ENCODE measurements around the gene ADI1.

The ADI1 gene

DNA sequence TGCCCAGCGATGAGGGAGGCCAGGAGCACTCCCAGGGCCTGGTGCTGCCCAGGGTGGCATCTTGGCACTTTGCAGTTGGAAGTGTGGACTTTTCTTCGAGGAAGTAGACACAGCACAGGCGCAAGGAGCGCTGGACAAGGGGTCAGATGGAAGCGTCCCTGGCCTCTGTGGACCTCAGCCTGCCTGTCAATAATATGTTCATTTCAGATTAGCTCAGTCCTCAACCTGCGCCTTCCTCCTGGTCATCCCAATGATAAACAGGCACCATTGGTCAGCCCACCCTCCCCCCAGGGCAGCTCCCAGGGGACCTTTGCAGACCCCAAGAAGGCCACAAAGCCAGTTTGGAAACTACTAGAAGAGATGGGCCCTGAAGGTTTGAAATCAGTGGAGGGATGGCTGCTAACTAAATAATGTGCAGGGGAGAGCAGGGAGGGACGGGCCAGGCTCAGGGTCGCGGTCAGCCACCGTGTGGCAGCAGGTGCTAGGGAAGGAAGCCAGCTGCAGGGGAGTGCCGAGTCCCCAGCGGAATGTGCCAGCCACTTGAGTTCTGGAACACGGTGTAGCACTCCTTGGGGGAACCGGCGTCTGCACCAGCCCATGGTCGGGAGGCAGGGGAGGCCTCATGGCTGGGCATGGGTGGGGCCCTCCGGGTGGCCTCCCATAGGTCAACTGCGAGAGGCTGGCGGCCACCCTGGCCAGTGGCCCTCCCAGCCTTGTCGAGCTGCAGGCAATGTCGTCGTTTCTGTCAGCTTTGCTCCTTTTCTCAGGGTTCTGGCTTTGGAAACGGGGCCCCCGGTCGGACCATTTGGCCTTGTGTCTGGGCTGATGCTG lies 59.9 kb downstream of the ADI1 start:
- no peaks in the 10 kb centered on the region for H3K9me2 ChIP-seq (ENCODE audit: low read depth, low read length)
- TF ChIP-seq, protein P1, sequence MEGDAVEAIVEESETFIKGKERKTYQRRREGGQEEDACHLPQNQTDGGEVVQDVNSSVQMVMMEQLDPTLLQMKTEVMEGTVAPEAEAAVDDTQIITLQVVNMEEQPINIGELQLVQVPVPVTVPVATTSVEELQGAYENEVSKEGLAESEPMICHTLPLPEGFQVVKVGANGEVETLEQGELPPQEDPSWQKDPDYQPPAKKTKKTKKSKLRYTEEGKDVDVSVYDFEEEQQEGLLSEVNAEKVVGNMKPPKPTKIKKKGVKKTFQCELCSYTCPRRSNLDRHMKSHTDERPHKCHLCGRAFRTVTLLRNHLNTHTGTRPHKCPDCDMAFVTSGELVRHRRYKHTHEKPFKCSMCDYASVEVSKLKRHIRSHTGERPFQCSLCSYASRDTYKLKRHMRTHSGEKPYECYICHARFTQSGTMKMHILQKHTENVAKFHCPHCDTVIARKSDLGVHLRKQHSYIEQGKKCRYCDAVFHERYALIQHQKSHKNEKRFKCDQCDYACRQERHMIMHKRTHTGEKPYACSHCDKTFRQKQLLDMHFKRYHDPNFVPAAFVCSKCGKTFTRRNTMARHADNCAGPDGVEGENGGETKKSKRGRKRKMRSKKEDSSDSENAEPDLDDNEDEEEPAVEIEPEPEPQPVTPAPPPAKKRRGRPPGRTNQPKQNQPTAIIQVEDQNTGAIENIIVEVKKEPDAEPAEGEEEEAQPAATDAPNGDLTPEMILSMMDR (IDR thresholded peaks at IDR 0.05; ENCODE audit: low read length) = no peak
- no peak for TF ChIP-seq EZH2 (IDR thresholded peaks at IDR 0.05; ENCODE audit: borderline replicate concordance, low read length)
- H4K20me1 ChIP-seq (ENCODE audit: insufficient read depth, low read length) = no peaks in the 10 kb centered on the region
- H3K4me1 ChIP-seq (ENCODE audit: insufficient read depth, low read length, severe bottlenecking) = peaks cover 27% of the 10 kb centered on the region
- no peaks in the 10 kb centered on the region for H3K79me2 ChIP-seq (ENCODE audit: insufficient read depth, low read length)
- peaks cover 25% of the 10 kb centered on the region for H3K36me3 ChIP-seq (ENCODE audit: insufficient read depth, low read length)
- H3K9ac ChIP-seq (ENCODE audit: low read length) = no peak overlapping the region
- no peaks in the 10 kb centered on the region for H3K27me3 ChIP-seq (ENCODE audit: insufficient read depth, low read length)
- H3K9me3 ChIP-seq (ENCODE audit: low read length) = no peaks in the 10 kb centered on the region
- H3K4me3 ChIP-seq (ENCODE audit: low read depth, low read length, poor library complexity, severe bottlenecking) = no peak overlapping the region
- H3F3A ChIP-seq (ENCODE audit: insufficient read depth, low read length) = no peaks in the 10 kb centered on the region
- no peak overlapping the region for H3K27ac ChIP-seq (ENCODE audit: low read depth, low read length, poor library complexity, severe bottlenecking)
- H2AFZ ChIP-seq (ENCODE audit: low read length) = no peak overlapping the region
- H3K4me2 ChIP-seq (ENCODE audit: low read length) = no peak overlapping the region

DNA sequence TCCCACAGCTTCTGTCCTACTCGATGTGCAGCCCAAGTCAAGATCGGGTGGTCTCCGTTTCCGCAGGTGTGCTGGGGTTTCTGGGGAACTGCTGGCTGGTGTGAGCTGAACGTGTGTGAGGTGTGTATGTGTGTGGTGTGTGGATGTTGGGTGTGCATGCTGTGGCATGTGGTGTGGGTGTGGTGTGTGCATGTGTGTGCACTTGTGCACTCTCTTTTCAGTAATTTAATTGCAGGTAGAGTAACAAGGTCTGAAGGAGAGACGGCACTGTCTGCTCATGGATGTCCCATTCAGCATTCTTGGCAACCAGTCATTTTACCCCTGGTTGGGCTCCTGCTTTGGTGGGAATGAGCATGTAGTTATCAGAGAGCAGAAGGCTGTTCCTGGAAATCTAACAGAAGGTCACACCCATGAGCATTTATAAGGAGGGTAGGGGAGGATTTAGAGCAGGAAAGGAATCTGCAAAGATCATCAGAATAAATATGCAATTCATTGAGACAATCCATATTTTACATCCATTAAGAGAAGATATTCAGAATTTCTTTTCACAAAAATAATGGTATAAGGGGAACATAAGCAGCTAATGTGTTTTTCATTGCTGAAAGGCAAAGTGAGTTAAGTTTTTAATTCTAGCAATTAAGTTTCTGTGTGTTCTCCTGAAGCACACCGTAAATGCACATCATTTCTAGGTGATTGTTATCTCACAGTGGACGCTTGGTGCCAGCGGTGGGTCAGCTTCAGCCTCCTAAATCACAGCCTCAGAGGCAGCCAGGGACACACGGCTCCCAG lies 60.7 kb downstream of the ADI1 start:
- H3K27ac ChIP-seq (ENCODE audit: low read depth, low read length, poor library complexity, severe bottlenecking) = no peak overlapping the region
- peaks cover 25% of the 10 kb centered on the region for H3K36me3 ChIP-seq (ENCODE audit: insufficient read depth, low read length)
- H3K4me3 ChIP-seq (ENCODE audit: low read depth, low read length, poor library complexity, severe bottlenecking) = no peak overlapping the region
- no peak overlapping the region for H3K4me2 ChIP-seq (ENCODE audit: low read length)
- no peaks in the 10 kb centered on the region for H4K20me1 ChIP-seq (ENCODE audit: insufficient read depth, low read length)
- H3K4me1 ChIP-seq (ENCODE audit: insufficient read depth, low read length, severe bottlenecking) = peaks cover 27% of the 10 kb centered on the region
- H3F3A ChIP-seq (ENCODE audit: insufficient read depth, low read length) = no peaks in the 10 kb centered on the region
- H3K79me2 ChIP-seq (ENCODE audit: insufficient read depth, low read length) = no peaks in the 10 kb centered on the region
- H3K9me3 ChIP-seq (ENCODE audit: low read length) = no peaks in the 10 kb centered on the region
- no peaks in the 10 kb centered on the region for H3K9me2 ChIP-seq (ENCODE audit: low read depth, low read length)
- no peaks in the 10 kb centered on the region for H3K27me3 ChIP-seq (ENCODE audit: insufficient read depth, low read length)
- H2AFZ ChIP-seq (ENCODE audit: low read length) = no peak overlapping the region
- TF ChIP-seq EZH2 (IDR thresholded peaks at IDR 0.05; ENCODE audit: borderline replicate concordance, low read length) = no peak
- TF ChIP-seq, protein P1 (IDR thresholded peaks at IDR 0.05; ENCODE audit: low read length) = no peak
- no peak overlapping the region for H3K9ac ChIP-seq (ENCODE audit: low read length)

DNA sequence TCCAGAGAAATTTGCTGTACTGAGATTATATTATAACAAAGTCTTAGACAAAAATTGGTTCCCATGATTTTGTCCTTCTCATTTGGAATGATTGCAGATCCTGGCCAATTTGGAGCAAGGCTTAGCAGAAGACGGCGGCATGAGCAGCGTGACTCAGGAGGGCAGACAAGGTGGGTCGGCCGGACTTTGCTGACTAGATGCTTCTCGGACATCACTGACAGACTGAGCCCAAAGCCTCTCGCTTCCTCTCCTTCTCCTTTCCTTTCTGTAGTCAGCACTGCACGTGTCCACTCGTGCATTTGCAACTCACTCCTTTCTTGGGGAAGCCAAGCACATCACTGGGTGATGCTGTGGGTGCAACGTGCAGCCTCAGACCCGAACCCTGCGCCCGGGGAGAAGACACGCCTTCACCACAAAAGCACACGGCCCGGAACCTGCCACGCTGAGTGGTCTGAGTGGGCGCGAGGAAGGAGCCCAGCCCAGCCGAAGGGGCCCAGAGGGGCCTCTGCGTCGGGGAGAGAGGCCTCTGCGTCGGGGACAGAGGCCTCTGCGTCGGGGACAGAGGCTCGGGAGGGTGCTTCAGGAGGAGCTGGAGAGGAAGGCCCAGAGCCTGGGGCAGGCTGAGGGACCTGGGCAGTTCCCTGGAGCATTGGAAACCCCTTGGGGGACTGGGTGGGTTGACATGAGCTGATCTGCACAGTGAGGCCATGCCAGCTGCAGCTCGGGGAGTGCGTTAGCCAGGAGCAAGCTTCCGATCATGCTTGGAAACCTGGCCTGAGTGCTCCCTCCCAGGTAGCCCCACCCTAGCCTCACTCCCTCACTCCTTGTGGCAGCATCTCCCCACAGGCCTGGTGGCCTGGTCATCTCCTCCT lies 61.6 kb downstream of the ADI1 start:
- peaks cover 32% of the 10 kb centered on the region for H3K36me3 ChIP-seq (ENCODE audit: insufficient read depth, low read length)

More for the DNA sequence above, 61.6 kb downstream of the ADI1 start:
- H3K4me1 ChIP-seq (ENCODE audit: insufficient read depth, low read length, severe bottlenecking) = peaks cover 20% of the 10 kb centered on the region
- no peaks in the 10 kb centered on the region for H3K79me2 ChIP-seq (ENCODE audit: insufficient read depth, low read length)
- no peak for TF ChIP-seq EZH2 (IDR thresholded peaks at IDR 0.05; ENCODE audit: borderline replicate concordance, low read length)
- TF ChIP-seq, protein P1 (IDR thresholded peaks at IDR 0.05; ENCODE audit: low read length) = no peak
- H3K9ac ChIP-seq (ENCODE audit: low read length) = no peak overlapping the region
- H2AFZ ChIP-seq (ENCODE audit: low read length) = no peak overlapping the region
- H3K4me2 ChIP-seq (ENCODE audit: low read length) = no peak overlapping the region
- H3K27me3 ChIP-seq (ENCODE audit: insufficient read depth, low read length) = no peaks in the 10 kb centered on the region
- no peaks in the 10 kb centered on the region for H3F3A ChIP-seq (ENCODE audit: insufficient read depth, low read length)
- no peaks in the 10 kb centered on the region for H3K9me3 ChIP-seq (ENCODE audit: low read length)
- H3K27ac ChIP-seq (ENCODE audit: low read depth, low read length, poor library complexity, severe bottlenecking) = no peak overlapping the region
- H3K4me3 ChIP-seq (ENCODE audit: low read depth, low read length, poor library complexity, severe bottlenecking) = no peak overlapping the region
- no peaks in the 10 kb centered on the region for H3K9me2 ChIP-seq (ENCODE audit: low read depth, low read length)
- no peaks in the 10 kb centered on the region for H4K20me1 ChIP-seq (ENCODE audit: insufficient read depth, low read length)
